Vagina (tissue), 2 donors: ENCODE data around the gene TMEM17.

ENCODE experiments used
- CTCF ChIP-seq, 3 experiments: fragments of 450-650 bp in 2 of 3; fragments of 200-600 bp in 1 of 3; sonication (generic) in 1 of 3; IDR thresholded peaks; one replicate each; pipeline ENCODE4 v1.5.1; 2017 to 2019; ENCODE audit warnings: antibody characterized with exemption in 3 of 3, mild to moderate bottlenecking in 2 of 3, moderate library complexity in 2 of 3
- POLR2A ChIP-seq, 2 donors: fragments of 450-650 bp; IDR thresholded peaks; one replicate each; pipeline ENCODE4 v1.6.1; 2017; ENCODE audit warnings: antibody characterized with exemption in 2 of 2, mild to moderate bottlenecking in 2 of 2, moderate library complexity in 2 of 2

- TF ChIP-seq POLR2A (IDR thresholded peaks at IDR 0.05) (no peak), CTCF (IDR thresholded peaks at IDR 0.05) (no peak)
Observed at GRCh38 chr2:62467475-62468321, 38.3 kb downstream of the TMEM17 start.
